ELR (cell line): ENCODE results near the gene LMAN2L.
A peak's percentile ranks its signal among the peaks of the same experiment; 100 is the strongest.

Source experiments
- DNase-seq: peaks from one replicate; pipeline ENCODE4 v3.0.0-alpha.2; 2015; ENCODE audit warnings: low read depth

LMAN2L gene

DNA sequence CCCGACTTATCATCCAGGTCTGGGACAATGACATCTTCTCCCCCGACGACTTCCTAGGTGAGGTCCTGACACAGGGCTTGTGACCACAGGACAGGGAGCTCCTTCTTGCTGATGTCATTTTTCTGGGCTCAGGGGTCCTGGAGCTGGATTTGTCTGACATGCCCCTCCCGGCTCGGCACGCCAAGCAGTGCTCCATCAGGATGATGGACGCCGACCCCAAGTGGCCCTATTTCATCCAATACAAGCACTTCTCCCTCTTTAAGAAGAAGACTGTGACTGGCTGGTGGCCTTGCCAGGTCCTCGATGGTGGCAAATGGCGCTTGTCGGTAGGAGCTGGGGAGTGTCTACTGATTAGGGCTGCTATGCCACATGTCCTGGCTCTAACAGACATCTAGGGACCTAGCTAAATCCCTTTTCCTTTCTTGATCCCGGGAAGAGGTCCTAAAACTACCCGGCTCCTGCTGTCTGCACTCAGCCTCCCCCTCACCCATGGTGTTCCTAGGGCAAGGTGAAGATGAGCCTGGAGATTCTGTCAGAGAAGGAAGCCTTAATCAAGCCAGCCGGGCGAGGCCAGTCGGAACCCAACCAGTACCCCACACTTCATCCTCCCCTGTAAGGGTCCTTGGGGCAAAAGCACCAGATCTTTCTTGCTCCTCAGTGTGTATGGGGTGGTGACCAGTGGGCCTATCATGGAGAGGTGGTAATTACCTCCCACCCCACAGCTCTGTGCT is 36.7 kb downstream of the LMAN2L start:
- no peak for DNase-seq

- peak; percentile 17 for DNase-seq
Measured at GRCh38 chr2:96702098-96702785, 37.6 kb downstream of the LMAN2L start.

DNA sequence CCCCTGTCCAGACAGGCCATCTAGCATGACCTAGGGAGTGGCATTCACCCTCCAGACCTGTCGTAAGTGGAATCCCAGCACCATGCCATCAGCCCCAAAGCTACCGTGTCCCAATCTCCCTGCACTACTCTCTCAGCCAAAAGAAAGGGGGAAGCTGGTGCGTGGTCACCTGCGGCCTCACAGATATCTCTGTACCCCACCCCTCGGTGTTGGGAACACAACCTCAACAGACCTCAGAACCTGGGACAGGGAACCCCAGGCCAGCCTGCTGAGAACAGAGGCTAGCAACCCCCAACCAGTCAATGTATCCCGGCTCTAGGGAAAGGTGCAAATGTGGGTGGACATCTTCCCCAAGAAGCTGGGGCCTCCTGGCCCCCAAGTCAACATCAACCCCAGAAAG is 38.2 kb downstream of the LMAN2L start:
- DNase-seq: no peak

- DNase-seq: no peak
Measured at GRCh38 chr2:96700086-96700485, 39.8 kb downstream of the LMAN2L start.

- DNase-seq: no peak
Measured at GRCh38 chr2:96699621-96700020, 40.2 kb downstream of the LMAN2L start.

GRCh38 chr2:96699021-96699420 is 40.8 kb downstream of the LMAN2L start:
- no peak for DNase-seq

DNA sequence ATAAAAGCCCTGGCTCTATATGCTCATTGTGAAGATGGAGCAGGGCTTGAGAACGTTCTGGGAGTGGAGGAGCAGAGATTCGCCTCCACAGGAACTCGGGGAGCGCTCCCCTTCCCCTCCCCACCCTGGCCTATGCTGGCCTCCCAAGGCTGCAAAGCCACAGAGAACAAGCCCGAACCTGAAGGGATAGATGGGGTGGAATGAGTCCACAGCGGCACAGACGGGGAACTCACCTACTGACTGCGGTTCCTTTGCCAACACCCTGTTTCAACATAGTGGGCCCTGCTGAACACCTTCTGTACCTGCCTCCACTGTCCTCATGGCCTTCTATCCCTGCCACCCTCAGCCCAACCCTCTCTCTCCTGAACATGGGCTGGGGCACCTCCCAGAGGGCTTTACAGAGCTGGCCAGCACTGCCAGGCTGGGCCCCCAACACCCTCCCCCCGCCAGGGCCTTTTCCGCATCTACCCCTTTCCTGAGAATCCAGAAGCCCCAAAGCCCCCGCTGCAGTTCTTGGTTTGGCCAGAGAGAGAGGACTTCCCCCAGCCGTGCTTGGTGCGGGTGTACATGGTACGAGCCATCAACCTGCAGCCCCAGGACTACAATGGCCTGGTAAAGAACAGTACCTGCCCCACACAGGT is 41.5 kb downstream of the LMAN2L start:
- no peak for DNase-seq

GRCh38 chr2:96697476-96697875 is 42.4 kb downstream of the LMAN2L start:
- DNase-seq: no peak

GRCh38 chr2:96695602-96696001 is 44.3 kb downstream of the LMAN2L start:
- DNase-seq: no peak

DNA sequence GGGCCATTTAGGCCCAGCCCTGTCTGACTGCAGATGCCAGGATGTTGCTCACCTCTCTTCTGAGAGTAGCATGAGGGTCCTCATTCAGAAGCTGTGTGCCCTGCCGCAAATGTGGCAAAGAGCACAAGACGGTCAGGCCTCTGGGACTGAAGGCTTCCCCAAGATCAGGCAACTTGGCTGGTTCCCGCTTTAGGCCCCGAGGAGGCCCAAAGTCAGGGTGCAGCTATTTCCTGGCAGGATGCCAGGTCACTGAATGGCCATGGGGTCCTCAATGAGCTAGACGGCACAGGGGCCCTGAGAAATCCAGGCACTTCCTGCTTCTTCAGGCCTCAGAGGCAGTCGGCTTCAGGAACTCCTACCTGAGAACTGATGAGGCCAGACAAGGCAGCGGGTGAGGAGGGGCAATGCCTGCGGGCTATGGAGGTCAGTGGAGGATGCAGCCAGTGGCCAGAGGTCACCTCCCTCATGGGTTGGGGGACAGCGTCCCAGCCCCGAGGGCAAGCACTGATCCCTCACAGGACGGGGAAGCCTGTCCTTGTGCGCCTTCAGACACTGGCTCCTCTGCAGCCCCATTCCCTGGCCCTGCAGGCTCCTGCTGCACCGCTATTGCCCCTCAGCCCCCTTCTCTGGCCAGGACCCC is 44.9 kb downstream of the LMAN2L start:
- no peak for DNase-seq

- no peak for DNase-seq
Measured at GRCh38 chr2:96694279-96694678, 45.6 kb downstream of the LMAN2L start.

DNA sequence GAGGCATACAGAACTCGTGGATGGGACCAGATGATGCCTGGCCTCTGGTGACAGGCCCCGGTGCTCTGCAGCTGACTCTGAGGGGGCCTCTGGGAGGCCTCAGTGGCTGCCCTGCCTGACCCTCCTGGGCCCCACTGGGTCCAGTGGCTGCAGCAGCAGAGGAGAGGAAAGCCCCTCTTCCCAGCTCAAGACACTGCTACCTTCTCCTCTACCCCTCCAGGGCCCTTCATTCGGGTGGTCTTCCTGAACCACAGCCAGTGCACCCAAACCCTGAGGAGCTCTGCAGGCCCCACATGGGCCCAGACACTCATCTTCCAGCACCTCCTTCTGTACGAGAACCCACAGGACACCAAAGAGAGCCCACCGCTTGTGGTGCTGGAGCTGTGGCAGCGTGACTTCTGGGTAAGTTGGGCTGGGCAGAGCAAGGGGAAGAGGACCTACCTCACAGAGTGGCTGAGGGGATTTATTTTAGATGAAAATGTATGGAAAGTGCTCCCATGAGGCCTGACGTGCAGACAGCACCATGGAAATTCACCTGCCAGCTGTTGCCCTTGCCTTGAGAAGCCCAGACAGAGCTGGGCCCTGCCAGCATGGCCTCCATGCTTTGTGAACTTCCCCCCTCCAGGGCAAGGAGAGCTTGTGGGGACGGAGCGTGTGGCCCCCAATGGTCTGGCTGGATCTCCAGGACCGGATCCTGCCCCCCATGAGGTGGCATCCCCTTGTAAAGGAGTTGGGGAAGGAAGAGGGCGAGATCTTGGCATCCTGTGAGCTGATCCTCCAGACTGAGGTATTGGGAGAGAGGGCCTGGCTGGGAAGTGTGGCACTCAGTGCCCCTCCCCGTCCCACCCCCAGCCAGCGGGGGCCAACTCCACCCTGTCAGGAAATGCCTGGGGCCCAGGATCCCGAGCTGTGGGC is 46.3 kb downstream of the LMAN2L start:
- no peak for DNase-seq

- no peak for DNase-seq
Measured at GRCh38 chr2:96692094-96692971, 47.5 kb downstream of the LMAN2L start.

DNA sequence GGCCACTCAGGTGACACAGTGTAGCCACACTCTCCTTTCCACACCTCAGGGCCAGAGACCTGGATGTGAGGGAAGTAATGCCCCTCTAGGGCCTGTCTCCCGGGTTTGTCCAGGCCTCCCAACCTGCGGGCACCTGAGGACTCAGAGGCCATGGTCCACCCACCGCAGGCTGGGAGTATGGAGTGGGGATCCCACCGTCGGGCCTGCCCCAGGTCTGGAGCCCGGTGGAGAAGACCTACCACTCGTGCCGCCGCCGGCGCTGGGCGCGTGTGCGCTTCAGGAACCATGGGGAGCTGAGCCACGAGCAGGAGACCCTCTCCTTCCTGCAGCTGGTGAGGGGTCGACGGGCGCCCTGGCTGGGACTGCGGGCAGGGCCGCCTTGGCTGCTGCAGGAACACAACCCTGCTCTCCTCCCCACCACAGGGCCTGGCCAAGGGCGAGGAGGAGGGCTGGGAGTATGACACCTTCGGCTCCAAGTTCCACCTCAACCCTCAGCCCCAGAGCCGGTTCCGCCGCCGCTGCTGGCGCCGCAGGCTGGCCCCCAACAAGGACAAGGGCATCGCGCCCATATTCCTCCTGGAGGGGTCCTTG is 48.7 kb downstream of the LMAN2L start:
- DNase-seq: no peak

DNA sequence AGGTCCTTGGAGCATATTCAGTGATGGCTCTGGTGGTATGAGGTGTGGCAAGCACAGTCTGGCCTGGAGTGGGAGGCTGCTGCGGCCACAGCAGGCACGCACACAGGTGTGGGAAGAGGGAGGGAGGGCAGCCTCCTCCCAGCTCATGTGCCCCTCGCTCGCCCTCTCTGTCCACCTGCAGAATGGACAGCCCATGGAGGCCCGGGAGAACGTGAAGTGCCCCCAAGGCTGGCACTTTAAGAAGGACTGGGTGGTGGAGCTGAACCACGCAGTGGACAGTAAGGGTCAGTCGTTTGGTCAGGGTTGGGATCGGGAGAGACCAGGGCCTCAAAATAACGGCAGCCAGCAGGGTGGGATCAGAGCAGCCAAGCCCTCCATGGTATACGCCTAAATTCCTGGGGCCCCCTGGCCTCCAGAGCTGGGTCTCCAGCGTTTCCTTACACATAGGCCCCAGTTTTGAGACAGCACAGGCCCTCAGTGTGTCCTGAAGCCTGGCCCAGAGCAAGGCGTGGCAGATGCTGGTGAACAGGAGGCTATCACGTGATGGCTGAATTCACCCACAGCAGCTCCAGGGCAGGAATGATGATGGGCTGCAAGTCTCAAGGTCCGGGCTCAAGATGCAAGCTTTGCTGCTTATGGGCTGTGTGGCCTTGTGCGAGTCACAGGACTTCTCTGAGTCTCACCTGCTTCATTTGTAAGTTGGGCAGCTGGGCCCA is 49.4 kb downstream of the LMAN2L start:
- no peak for DNase-seq

- no peak for DNase-seq
Measured at GRCh38 chr2:96689431-96689991, 50.4 kb downstream of the LMAN2L start.

DNA sequence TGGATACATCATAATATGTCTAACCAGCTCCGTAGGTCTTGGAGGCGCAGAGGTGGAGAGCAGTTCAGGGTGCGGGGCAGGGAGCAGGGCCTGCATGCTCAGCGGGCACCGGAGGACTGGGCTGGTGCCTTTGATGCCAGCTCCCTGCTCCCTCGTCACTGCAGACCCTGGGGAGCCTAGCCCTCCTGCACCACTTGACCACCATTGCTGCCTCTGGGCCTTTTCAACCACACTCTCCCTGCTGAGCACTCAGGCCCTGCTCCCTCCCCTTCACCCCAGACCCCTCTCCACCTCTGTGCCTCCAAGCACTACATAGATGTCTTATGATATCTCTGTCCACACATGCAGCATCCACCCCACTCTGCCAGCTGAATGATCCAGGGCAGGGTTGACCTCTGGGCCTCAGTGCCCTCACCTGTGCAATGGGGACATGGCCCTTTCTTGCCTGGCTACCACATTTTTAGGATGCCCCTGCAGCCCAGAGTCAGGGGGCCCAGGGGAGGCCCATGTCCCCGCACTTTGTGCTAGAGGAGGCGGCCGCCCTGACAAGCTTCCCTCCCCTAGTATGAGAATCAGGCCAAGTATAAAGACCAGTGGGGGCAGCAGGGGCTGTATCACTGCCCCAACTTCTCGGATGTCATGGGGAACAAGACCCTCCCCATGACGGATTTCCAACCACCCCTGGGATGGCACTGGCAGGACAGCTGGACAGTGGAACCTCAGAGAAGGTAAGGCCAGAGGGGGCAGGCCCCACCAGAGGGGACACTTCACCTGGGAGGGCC is 51.0 kb downstream of the LMAN2L start:
- DNase-seq: no peak
